T-helper 9 cell (primary cell): ENCODE measurements around the gene KANTR.
"Not testable (repeated sequence)": the region's sequence is repeated elsewhere in the genome, so short reads cannot be mapped to it uniquely, and the experiment has no call there.

Source experiments
- DNase-seq: peaks from one replicate; pipeline ENCODE4 v3.0.0-alpha.2; 2020

Gene KANTR

DNA sequence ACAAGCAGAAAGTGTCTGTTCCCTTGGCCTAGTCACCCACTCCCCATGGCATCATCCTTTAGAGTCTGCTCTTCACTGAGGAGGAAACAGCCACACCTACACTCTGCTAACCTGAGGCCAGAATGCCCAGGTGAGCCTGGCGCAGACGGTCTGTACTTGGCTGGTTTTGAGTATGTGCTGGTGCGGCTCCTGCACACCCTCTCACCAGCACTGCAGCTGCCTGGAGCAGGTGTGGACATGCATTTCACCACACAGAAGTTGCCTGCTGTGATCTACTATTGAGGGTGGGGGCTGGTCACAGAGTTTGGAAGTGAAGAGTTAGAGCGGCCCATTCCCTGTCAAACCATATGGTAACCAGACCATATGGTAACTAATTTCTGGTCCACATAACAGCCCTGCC, 39.5 kb downstream of the KANTR start:
- no peak for DNase-seq

DNA sequence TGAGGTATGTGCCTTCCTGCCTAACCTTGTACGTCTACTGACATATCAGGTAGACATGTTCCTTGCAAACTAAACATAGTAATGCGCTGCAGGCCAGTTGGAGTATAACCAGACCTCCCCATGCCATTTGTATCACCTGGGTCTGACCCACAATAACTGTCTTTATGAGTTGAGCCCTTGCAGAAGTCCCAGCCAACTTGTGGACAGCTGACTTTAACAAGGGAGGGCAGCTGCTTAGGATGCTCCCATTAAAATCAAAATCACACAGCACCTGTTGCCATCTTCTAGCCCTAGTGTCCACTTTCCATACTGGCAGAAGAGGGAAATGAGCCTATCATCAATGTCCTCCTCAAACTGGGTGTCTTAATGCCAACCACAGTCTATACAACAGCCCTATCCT, 41.6 kb downstream of the KANTR start:
- no peak for DNase-seq

DNA sequence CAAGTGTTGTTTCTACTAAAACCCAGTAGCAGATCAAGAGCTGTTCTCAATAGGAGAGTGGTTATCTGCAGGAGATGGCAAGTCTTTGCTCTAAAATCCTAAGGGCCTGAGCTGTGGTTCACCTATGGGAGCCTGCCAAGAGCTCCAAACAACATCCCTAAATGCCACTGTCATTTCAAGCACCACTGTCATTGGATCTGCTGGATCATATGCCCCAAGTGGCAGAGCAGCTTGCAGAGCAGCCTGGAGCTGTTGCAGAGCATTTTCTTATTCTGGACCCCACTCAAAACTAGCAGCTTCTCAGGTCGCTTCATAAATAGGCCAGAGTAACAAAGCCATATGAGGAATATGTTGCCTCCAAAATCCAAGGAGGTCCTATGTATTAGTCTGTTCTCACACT, 59.6 kb downstream of the KANTR start:
- DNase-seq, result no peak

DNA sequence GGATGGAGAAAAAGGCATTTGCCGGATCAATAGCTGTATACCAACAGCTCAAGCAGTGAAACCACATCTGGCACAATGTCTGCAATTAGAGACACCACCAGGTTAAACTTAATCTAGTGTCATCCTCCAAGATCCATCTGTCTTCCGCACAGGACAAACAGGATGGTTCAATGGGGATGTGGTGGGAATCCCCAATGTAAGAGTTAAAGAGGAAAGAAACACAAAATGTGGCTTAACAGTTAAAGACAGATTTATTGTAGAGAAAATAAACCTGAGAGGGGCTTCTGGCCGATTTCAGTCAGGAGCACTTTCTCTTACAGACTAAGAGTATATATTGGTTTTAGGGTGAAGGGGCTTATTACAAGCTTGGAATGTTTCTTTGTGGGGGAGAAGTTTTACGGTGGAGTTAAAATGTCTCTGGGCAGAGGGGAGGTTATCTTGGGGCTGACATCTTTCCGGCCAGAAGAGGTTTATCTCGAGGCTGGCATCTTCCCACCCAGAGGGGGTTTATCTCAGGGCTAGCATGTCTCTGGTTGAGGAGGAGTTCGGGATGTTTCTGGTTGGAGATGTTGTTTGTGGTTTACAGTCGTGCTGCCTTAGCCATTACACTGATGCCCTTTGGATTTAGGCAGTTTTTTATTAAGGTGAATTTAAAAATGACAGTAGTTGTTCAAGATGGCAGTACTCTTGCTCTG, 61.7 kb downstream of the KANTR start:
- DNase-seq, result no peak

DNA sequence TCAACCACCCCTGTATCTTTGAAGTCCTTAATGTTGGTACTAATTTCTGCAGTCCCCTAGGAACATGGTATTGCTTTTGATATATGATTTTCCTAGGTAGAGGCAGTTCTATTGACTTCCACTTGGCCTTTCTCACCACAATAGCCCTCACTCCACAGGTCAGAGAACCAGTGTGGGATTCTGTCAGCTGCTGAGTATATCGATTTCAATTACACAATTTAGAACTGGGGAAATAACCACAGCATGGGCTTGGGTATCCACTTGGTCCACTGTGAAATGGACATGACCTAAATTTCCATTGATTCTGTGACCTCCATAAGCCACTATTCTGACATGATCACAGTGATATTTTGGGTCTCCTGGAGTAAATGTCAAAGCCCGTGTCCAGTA, 62.3 kb downstream of the KANTR start:
- DNase-seq, result no peak

DNA sequence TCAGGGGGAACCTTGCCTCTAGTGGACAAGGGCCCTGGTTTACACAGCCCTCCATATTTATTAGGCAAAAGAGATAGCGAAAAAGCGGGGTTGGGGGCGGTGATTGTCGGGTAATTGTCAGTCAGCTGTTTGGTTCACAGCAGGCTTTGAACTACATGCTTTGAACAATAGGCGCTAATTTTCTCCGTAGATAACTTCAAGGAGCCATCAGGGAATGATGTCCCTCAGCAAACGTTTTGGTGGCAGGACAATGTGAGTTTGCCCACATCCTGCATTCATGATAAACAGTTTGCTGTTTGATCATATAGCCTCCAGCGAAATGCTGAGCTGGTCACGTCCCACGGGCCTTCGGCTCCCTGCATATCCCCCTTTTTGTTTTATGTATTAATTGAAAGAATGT, 65.2 kb downstream of the KANTR start:
- DNase-seq, result no peak

DNA sequence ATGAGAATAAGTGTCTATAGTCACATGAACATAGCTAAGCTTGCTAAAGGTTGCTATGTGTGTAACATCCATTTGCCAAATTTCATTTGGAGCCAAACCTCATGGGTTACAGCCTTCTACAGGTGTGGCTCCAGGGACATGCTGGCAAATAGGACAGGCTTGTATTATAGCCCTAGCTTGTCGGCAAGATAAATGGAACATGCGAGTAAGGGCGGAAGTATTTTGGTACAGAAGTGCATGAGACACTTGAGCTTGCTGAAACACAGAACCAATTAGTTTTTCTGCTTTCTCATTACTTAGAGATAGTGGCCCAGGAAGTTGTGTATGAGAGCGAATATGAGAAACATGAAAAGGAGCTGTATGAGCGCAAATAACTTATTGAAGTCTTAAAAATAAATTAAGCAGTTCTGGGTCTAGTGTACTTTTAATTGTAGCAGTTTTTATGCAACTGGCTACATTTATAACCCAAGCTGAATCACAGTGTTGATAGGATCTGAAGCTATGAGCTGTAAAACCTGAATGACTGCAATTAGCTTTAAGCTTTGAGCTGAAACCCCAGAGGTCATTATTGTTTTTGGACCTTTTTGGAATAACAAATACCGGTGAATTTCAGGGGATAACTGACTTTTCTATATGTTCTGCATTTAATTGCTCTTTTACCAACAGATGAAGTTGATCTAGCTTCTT, 66.5 kb downstream of the KANTR start:
- DNase-seq, result no peak

DNA sequence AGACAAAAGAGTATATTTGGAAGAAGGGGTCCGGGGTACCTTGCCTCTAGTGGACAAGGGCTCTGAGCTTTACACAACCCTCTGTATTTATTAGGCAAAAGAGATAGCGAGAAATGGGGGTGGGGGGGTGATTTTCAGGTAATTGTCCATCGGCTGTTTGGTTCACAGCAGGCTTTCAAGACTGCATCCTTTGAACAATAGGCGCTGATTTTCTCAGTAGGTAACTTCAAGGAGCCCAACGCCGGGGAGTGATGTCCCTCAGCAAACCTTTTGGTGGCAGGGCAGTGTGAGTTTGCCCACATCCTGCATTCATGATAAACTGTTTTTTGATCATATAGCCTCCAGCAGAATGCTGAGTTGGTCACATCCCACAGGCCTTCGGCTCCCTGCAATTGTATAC, 69.5 kb downstream of the KANTR start:
- no peak for DNase-seq

DNA sequence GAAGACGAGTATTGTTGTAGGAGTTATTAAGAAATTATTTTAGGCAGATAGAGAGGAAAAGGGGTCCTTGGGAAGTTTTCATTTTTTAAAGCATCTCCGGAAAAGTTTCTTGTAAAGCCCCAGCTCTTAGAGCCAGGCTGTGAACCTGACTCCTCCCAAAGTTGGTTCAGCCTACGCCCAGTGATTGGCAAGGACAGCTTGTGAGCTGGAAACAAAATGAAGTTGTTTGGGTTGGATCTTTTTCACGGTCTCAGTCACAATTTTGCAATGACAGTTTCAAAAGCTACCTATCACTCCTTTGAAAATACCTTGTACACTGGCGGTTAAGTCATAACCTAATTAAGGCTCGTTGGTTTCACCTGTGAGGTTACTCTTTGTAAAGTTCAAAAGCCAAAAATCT, 70.6 kb downstream of the KANTR start:
- not testable (repeated sequence) for DNase-seq

DNA sequence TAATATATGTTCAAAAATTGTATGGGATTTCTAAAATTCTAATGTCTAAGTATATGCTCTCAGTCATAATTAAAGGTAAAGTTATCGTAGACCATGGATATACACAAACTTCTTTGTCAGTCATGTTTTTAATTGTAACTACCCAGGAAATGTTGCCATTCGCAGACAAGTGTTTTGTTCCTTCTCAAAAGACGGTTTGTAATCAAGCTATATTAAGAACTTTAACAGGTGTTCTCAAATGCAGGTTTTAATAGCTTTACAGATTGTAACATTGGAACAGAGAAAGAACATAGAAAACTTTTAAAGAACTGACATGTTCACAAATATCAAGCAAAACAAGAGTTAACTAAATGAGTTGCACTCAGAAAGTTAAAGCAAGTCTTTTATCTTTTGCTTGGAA, 72.2 kb downstream of the KANTR start:
- no peak for DNase-seq

DNA sequence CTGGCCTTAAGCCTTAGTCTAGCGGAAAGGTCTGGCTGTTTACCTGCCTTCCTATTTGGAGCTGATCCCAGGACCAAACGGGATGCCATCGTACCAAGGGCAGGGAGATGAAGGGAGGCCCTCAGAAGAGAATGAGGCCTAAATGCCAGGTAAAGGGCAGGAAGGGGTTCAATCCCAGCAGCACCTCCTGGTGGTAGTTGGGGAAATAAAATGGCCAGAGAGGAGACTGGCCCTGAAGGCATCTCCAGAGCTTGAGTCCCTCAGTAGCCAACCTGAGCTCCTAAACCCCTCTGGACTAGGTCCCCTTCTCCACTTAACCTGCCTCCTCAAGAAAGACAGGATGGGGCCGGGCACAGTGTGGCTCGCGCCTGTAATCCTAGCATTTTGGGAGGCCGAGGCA, 77.4 kb downstream of the KANTR start:
- DNase-seq, result no peak
